HG03521 (cell line): ENCODE measurements around the gene PRPF38A.
A peak's percentile ranks its signal among the peaks of the same experiment; 100 is the strongest.

ENCODE experiments used
- ATAC-seq: cut with Tn5 transposase; IDR thresholded peaks from one replicate; pipeline ENCODE4 v1.9.1; 2021; ENCODE audit warnings: mild to moderate bottlenecking, moderate library complexity; ENCODE audit not compliant: unreplicated experiment

The PRPF38A gene

DNA sequence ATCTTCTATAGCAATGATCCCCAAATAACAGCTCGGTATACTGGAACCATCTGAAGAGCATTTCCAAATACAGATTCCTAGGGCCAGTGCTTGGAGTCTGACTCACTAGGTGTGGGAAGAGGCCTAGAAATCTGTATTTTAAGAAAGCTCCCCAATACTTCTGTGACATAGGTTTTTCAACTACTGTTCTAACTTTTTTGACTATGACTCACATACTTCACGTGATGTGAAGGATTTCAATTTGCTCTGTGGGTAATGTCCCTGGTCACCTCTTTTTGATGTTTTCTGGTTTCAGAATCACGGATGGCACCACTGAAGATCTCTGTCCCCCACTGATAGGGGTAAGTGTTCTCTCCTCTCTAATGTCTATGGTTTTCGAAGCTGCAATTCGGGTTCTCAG lies 11.2 kb upstream of the PRPF38A start:
- no peak for ATAC-seq

DNA sequence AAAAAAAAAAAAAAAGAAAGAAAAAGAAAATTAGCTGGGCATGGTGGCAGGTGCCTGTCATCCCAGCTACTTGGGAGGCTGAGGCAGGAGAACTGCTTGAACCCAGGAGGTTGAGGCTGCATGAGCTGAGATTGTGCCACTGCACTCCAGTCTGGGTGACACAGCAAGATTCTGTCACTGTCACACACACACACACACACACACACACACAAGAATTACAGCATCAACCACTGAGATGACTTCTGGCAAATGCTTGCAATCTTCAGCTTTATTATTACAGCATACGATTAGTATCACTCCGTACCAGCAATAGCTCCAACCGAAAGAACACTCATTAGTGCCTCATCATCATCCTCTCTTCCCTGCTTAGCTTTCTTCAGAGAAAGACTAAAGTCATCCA lies 4.8 kb upstream of the PRPF38A start:
- ATAC-seq: no peak

DNA sequence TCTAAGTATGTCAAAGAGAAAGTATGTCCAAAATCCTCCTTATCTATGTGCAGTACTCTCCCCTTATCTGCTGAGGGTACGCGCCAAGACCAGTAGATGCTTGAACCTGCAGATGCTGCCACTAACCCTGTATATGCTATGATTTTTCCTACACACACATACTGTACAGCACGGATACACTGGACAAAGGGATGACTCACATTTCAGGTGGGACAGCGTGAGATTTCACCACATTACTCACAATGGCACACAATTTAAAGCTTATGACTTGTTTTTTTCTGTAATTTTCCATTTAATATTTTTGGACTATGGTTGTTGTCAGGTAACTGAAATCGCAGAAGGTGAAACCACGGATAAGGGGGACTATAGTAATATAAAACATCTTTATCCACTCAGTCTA lies 4.3 kb upstream of the PRPF38A start:
- ATAC-seq: no peak

GRCh38 chr1:52402860-52403240 lies 1.6 kb upstream of the PRPF38A start:
- ATAC-seq: no peak

DNA sequence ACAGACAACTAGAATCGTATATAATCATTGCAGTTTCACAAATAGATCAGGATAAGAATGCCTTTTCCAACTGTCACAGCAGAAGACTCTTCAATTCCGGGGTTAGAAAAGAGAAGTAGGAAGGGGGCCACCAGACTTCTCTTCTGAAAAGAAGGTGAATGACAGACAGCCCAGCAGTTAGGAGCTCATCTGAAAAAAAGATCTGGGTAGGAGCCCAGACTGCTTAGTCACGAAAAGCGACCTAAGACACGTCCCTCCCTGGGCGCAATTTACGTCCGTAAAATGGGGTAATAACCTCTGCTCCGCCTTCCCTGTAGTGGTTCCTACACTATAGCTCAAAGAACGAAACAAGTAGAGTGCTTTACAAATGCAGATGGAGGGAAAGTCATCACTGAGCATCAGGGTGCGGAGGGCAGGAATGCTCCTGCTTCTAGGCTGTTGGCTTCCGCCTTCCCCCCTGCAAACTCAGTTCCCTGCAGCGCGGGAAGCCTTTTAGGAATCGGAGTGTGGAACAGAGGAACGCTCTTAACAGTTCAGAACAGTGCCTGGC lies 761 bp upstream of the PRPF38A start:
- ATAC-seq: peak; percentile 38

DNA sequence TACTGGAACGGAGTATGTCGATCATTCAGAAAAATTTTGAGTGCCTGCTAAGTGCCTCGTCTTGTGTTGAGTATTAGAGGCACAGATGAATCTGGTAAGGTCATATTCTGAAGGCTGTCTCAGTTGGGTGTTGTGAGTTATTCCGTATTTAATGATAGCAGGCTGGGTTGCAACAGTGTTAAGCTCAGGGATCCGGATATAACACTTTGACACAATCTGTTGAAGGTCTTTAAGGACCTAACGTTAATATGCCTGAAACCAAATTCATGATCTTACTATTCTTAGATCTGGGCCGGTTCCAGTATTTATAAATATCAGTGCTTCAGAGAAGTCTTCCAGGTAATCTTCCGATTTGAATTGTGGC lies 555 bp downstream of the PRPF38A start:
- no peak for ATAC-seq

- ATAC-seq: no peak
Measured at GRCh38 chr1:52413410-52413989, 9.1 kb downstream of the PRPF38A start.

- no peak for ATAC-seq
Measured at GRCh38 chr1:52414942-52415341, 10.5 kb downstream of the PRPF38A start.

- no peak for ATAC-seq
Measured at GRCh38 chr1:52416811-52417210, 12.4 kb downstream of the PRPF38A start.

DNA sequence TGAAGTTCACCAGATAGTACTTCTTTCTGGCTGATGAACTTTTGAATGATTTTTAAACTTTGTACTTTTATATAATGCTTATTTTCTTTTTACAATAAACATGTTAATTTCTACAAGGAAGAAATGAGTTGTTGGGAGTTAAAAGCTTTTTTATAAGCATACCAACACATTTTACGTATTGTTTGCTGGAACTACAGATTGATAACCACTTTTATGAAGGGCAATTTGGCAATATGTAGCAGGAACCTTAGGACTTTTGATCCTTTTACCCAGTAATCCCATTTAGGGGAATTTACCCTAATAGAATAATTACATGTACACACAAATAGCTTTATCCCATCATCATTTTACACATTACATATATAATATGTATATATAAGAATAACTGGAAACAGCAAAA lies 16.3 kb downstream of the PRPF38A start:
- no peak for ATAC-seq

DNA sequence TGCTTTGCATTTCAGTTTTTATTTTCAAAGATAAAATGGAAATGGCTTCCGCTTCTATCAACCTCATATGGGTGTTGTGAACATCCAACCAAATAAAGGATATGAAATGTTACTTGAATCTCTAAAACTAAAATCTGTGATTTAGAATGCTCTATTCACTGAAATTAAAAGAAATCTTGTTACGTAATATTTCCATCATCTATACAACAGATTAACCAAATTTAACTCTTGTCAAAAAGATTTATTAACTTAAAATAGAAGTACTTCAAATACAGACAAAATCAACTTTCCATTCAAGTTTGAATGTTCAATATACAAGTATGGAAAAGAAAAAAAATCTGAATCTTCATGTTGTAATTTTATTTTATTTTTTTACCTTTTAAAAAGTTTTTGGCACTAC lies 18.7 kb downstream of the PRPF38A start:
- no peak for ATAC-seq

GRCh38 chr1:52423771-52424170 lies 19.4 kb downstream of the PRPF38A start:
- no peak for ATAC-seq

DNA sequence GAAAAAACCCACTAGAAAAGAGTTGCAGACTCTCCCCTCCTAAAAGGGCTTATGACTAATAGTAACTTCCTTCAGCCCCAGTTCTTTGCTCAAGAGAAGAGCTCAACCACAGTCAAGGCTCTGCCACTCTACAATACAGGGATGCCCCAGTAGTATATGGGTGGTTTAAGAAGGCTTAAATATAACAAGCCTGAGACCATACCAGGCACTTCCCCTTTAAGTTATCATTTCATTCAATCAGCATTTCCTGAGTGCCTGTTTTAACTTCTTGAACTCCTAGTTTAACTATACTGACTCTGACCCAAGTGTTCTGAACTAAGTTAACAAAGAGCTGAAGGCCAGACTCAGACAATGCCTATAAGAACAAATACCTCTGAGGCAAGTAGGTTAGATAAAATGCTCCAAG lies 19.8 kb downstream of the PRPF38A start:
- no peak for ATAC-seq

GRCh38 chr1:52424813-52425212 lies 20.4 kb downstream of the PRPF38A start:
- ATAC-seq: no peak

DNA sequence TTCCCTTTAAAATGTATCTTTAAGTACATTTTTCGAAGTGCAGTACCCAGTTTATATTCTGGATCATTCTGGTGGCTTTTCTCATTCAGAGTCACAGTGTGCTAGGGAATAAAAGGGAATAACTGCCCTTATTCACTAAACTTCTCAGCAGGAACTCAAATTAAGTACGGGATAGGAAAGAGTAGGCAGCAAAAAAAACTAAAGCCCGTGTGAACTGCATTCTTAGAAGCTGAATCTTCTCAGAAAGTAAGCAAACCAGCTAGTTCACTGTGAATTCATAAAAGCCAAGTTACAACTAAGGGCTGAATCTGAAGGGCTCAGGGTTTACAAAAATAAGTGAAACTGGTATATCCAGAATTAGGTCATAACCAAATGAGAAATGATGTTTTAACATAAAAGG lies 22.0 kb downstream of the PRPF38A start:
- no peak for ATAC-seq

DNA sequence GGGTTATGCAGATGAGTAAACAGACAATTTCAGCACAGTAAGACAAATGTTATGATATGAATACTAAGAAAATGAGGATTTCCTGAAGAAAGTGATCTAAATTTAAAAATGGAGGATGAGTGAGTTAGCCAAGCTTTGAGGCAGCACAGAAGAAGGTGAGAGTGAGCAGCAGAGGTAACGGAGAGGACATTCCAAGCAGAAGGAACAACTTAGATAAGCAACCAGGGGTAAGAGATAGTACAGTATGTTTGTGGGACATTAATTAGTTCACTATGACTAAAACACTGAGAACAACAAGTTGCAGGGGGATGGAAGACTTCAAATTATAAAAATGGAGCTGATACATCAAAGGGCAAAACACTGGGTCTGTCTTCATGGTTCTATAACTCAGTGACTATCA lies 22.8 kb downstream of the PRPF38A start:
- ATAC-seq: no peak

DNA sequence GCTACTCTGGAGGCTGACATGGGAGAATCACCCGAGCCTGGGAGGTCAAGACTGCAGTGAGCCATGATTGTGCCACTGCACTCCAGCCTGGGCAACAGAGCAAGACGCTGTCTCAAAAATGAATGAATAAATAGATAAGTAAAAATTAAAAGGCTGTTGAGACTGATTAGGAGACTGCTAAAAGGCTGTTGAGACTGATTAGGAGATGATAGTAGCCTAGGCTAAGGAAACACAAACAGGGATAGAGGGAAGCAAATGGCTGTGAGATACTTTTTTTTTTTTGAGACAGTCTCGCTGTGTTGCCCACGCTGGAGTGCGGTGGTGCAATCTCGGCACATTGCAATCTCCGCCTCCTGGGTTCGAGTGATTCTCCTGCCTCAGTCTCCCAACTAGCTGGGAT lies 28.4 kb downstream of the PRPF38A start:
- ATAC-seq: no peak

DNA sequence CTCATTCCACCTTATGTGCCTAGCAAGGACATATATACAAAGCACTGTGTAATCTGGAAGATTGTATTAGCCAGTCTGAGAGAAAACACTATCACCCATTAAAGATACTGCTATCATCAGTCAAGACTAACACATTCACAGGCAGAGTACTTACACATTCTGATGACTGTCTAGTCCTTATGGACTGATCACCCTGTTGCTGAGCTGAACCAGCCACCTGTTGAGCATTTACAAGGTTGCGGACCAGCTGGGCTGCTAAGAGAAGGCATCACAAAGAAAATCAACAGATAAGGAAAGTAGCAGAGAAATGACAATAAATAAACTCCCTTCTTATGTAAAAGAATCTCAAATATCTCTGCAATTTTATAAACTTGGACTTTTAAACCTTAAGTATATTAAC lies 30.8 kb downstream of the PRPF38A start:
- no peak for ATAC-seq

- no peak for ATAC-seq
Measured at GRCh38 chr1:52435650-52436049, 31.2 kb downstream of the PRPF38A start.

- ATAC-seq: no peak
Measured at GRCh38 chr1:52436817-52437216, 32.4 kb downstream of the PRPF38A start.

DNA sequence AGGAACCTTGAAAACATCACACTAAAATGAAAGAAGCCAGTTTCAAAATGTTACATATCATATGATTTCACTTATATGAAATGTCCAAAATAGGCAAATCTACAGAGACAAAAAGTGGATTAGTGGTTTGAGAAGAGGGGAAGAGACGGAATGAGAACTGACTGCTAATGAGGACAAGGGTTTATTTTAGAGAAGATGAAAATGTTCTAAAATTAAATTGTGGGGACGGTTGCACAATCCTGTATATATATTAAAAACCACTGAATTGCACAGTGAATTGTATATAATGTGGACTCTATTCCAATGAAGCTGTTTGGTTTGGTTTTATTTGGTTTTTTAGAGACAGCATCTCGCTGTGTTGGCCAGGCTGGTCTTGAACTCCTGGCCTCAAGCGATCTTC lies 35.6 kb downstream of the PRPF38A start:
- ATAC-seq: no peak

GRCh38 chr1:52444463-52444862 lies 40.1 kb downstream of the PRPF38A start:
- ATAC-seq: no peak

GRCh38 chr1:52454127-52454526 lies 49.7 kb downstream of the PRPF38A start:
- no peak for ATAC-seq
